ENCODE measurements around the gene LARGE2.
"Not testable (repeated sequence)": the region's sequence is repeated elsewhere in the genome, so short reads cannot be mapped to it uniquely, and the experiment has no call there.

LARGE2 gene

GRCh38 chr11:45896422-45896984, 26.0 kb upstream of the LARGE2 start:
- DNase-seq: no peak

- no peak for DNase-seq
Observed at GRCh38 chr11:45897556-45897955, 24.9 kb upstream of the LARGE2 start.

GRCh38 chr11:45899086-45899447, 23.4 kb upstream of the LARGE2 start:
- no peak for DNase-seq

GRCh38 chr11:45899448-45900174, 22.8 kb upstream of the LARGE2 start:
- DNase-seq: no peak

GRCh38 chr11:45900175-45900800, 22.2 kb upstream of the LARGE2 start:
- not testable (repeated sequence) for DNase-seq

GRCh38 chr11:45900916-45901617, 21.4 kb upstream of the LARGE2 start:
- DNase-seq: no peak

- DNase-seq: no peak
Observed at GRCh38 chr11:45901626-45902025, 20.8 kb upstream of the LARGE2 start.

- no peak for DNase-seq
Observed at GRCh38 chr11:45902452-45903380, 19.7 kb upstream of the LARGE2 start.

- no peak for DNase-seq
Observed at GRCh38 chr11:45904309-45904915, 18.0 kb upstream of the LARGE2 start.

- DNase-seq: no peak
Observed at GRCh38 chr11:45905095-45905494, 17.4 kb upstream of the LARGE2 start.

GRCh38 chr11:45905576-45905975, 16.9 kb upstream of the LARGE2 start:
- DNase-seq: not testable (repeated sequence)

GRCh38 chr11:45906096-45906682, 16.3 kb upstream of the LARGE2 start:
- DNase-seq: no peak

GRCh38 chr11:45906965-45907611, 15.4 kb upstream of the LARGE2 start, which contains the start of gene FREY1:
Gene FREY1, minus strand, starts transcription at chr11:45907271. Its CDS starts 26 bp downstream, at chr11:45907245.
- no peak for DNase-seq

GRCh38 chr11:45907911-45908370, 14.5 kb upstream of the LARGE2 start:
- no peak for DNase-seq

- DNase-seq: no peak
Observed at GRCh38 chr11:45909594-45910475, 12.6 kb upstream of the LARGE2 start.

GRCh38 chr11:45910623-45911022, 11.8 kb upstream of the LARGE2 start:
- no peak for DNase-seq

- DNase-seq: no peak
Observed at GRCh38 chr11:45913514-45913913, 8.9 kb upstream of the LARGE2 start.

- no peak for DNase-seq
Observed at GRCh38 chr11:45913942-45914635, 8.4 kb upstream of the LARGE2 start.

- no peak for DNase-seq
Observed at GRCh38 chr11:45915446-45915845, 7.0 kb upstream of the LARGE2 start.
